Psoas muscle (tissue), 8 donors: ENCODE data around the gene PRDX4. TPM values are rescaled to one million over a fixed set of nuclear protein-coding genes. Genes with fewer than 3 reads are reported as not detected.

Experiments
- ATAC-seq, 4 donors: fragments of 200-7000 bp; cut with Tn5 transposase; one replicate each; pipeline ENCODE4 v1.9.1; 2020; ENCODE audit warnings: moderate library complexity in 3 of 4, mild to moderate bottlenecking in 2 of 4
- DNase-seq, 2 donors: peaks; one replicate each; pipeline ENCODE4 v3.0.0-alpha.2; 2020
- H3K27ac ChIP-seq: fragments of 200-600 bp; one replicate; pipeline ENCODE4 v1.8.0; 2022
- H3K27me3 ChIP-seq, 3 donors: fragments of 200-600 bp in 1 of 3; one replicate each; pipeline versions ENCODE4 v1.6.1 to v1.8.0; 2013 to 2022; ENCODE audit warnings: low read length in 2 of 3, mild to moderate bottlenecking in 2 of 3, moderate library complexity in 1 of 3; ENCODE audit not compliant: insufficient read depth in 3 of 3
- H3K36me3 ChIP-seq, 2 donors: fragments of 200-600 bp in 1 of 2; one replicate each; pipeline versions ENCODE4 v1.6.1 to v1.8.0; 2013 to 2022; ENCODE audit warnings: low read depth in 1 of 2, mild to moderate bottlenecking in 1 of 2, moderate library complexity in 1 of 2; ENCODE audit not compliant: insufficient read depth in 1 of 2
- H3K4me1 ChIP-seq: fragments of 200-600 bp; one replicate; pipeline ENCODE4 v1.8.0; 2022
- H3K4me3 ChIP-seq: fragments of 200-600 bp; one replicate; pipeline ENCODE4 v1.8.0; 2022; ENCODE audit warnings: mild to moderate bottlenecking
- H3K9me3 ChIP-seq: fragments of 200-600 bp; one replicate; pipeline ENCODE4 v1.8.0; 2022
- WGBS, 3 donors: extraction: QIAGEN DNeasy Blood & Tissue Kit; methylation state at CpG; one replicate each; pipeline versions ENCODE4 v1.1.6 to v1.1.7; 2013; 5-methylcytosine and 5-hydroxymethylcytosine counted together
- intact Hi-C, 2 donors: fragments of 100-400 bp; cut with DNase I; formaldehyde crosslinking; loops; one replicate each; pipeline versions ENCODE4 v1.11.0 to v1.14.2; 2022
- polyA plus RNA-seq, 3 donors: library from polyadenylated mRNA; stranded (reverse); fragments of 200-250 nt; gene quantifications; one replicate each; pipeline ENCODE4 v1.2.3, GENCODE V29; 2013
- total RNA-seq, 4 donors: library from RNA; stranded (reverse); fragmentation: NEBNext Ultra II Directional in 2 of 4; extraction: Animal tissue kit (Norgen Biotek cat#: 25700) in 2 of 4; gene quantifications; one replicate each; pipeline versions ENCODE4 v1.2.1 to v1.2.4, GENCODE V29; 2021 to 2023
- TF ChIP-seq, protein P1 (sequence below): fragments of 200-600 bp; IDR thresholded peaks from one replicate; pipeline ENCODE4 v1.8.0; 2022; ENCODE audit warnings: antibody characterized with exemption
- donor health status: healthy with polysubstance abuse.
- donor health status: DM: no; HTN: no; CAD: no; lungs with moderate emphysema.
- donor health status: Bipolar disorder and iron deficiency.
- donor health status: healthy.
- donor health status: DM: yes; HTN: yes; CAD: no.
- donor health status: DM: no; HTN: no; CAD: no.
- donor health status: DM: no; HTN: no; CAD: no.
- donor health status: DM: yes; HTN: yes; CAD: no.

The PRDX4 gene
- total and polyA plus RNA-seq, 7 donors = 15.4 to 103 (median 31.8) TPM

DNA sequence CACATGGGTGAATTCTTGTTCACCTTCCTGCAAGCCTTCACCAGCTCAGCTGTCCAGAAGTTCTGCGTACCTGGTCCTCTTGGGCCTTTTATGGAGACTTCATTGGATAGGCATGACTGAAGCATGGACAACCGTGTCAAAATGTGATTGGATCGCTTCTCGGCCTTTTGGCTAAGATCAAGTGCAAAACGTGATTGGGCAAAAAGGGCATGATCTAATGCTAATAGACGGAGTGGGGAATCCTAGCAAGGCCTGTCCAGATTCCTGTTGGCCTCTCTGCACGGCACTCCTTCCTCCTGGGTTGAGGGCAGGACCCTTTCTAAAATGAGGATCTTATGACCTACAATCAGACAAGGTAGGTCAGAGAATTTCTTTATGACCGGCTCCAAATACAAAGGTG lies 24.9 kb downstream of the PRDX4 start:
- no peak for ATAC-seq

DNA sequence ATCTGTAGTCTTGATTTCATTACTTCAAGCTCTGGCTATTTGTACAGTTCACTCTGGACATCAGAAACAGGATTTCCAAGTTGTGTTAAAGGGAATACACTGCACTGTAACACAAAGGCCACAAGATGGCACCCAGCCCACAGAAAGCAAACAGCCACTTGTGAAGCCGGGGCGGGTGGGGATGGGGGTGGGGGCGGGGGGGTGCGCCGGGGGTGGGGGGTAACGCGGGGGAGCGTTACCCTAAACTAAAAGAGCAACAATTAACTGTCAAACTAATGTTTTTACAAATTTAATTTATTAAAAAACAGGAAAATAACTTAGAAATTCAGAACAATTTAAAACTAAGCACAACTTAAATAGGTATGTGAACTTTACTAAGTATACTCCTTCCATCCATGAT lies 27.3 kb downstream of the PRDX4 start:
- Histone ChIP-seq H3K9me3 (no peaks in the 10 kb centered on the region), H3K27me3 (no peaks in the 10 kb centered on the region), H3K36me3 (no peaks in the 10 kb centered on the region), H3K4me1 (no peaks in the 10 kb centered on the region), H3K4me3 (no peak overlapping the region), H3K27ac (no peak overlapping the region)
- ATAC-seq (peak; percentile 41 to 80 (median 70)), DNase-seq (peak; percentile 41 to 62)
- WGBS, 3 donors = 0 to 3% (median 2%) methylated on average over 2 to 8 of the region's 8 CpGs
- intact Hi-C loops = loop anchor here (1.0 to 5.0 kb wide), 2 partner anchors 208 kb away; no protein-coding TSS in a partner anchor
- TF ChIP-seq, protein P1, sequence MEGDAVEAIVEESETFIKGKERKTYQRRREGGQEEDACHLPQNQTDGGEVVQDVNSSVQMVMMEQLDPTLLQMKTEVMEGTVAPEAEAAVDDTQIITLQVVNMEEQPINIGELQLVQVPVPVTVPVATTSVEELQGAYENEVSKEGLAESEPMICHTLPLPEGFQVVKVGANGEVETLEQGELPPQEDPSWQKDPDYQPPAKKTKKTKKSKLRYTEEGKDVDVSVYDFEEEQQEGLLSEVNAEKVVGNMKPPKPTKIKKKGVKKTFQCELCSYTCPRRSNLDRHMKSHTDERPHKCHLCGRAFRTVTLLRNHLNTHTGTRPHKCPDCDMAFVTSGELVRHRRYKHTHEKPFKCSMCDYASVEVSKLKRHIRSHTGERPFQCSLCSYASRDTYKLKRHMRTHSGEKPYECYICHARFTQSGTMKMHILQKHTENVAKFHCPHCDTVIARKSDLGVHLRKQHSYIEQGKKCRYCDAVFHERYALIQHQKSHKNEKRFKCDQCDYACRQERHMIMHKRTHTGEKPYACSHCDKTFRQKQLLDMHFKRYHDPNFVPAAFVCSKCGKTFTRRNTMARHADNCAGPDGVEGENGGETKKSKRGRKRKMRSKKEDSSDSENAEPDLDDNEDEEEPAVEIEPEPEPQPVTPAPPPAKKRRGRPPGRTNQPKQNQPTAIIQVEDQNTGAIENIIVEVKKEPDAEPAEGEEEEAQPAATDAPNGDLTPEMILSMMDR = peak; percentile 41

More for the DNA sequence above, 24.9 kb downstream of the PRDX4 start:
- no peak overlapping the region for H3K4me3 ChIP-seq
- intact Hi-C loops = no loop called here
- no peak for DNase-seq
- no peaks in the 10 kb centered on the region for H3K4me1 ChIP-seq
- TF ChIP-seq, protein P1 = no peak
- H3K36me3 ChIP-seq = no peaks in the 10 kb centered on the region
- no peaks in the 10 kb centered on the region for H3K9me3 ChIP-seq
- WGBS, 3 donors = 54 to 78% (median 58%) methylated on average over 8 of the region's 8 CpGs
- no peaks in the 10 kb centered on the region for H3K27me3 ChIP-seq
- no peak overlapping the region for H3K27ac ChIP-seq

DNA sequence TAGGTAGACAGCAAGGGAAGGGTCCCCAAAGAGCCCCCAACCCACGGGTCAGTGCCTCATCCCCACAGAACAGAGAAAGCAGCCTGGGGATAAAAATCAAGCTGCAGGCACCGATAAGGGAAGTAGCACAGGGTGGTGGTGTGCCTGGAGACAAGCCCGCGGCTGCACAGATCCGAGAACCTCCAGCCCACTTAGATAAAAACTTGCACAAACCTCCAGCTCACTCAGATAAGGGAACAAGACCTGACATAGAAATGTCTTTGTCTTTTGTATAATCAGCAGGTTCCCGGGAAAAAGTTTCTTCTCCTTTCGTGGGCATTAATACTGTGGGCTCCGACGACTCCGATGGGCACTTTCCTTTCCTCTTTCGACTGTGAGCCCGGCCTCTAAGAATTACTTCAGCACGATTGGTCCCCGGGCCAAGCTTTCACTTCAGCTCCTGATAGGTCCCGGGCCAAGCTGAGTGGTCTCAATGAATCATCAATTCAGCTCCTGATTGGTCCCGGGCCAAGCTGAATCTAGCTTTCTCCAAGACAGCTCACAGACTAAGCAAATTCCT lies 32.4 kb downstream of the PRDX4 start:
- no peak for ATAC-seq
- Histone ChIP-seq H3K9me3 (no peaks in the 10 kb centered on the region), H3K4me1 (no peaks in the 10 kb centered on the region), H3K27ac (no peak overlapping the region), H3K36me3 (peaks cover 0 to 29% of the 10 kb centered on the region in 2 donors), H3K27me3 (no peaks in the 10 kb centered on the region), H3K4me3 (no peak overlapping the region)
- WGBS, 3 donors = 63 to 83% (median 74%) methylated on average over 15 to 16 of the region's 16 CpGs
- TF ChIP-seq, protein P1 = no peak
- no peak for DNase-seq
- intact Hi-C loops = loop anchor here in 1 of 2 donors (5.0 kb wide), 1 partner anchor 203 kb away; no protein-coding TSS in a partner anchor

- TF ChIP-seq, protein P1 = no peak
- H3K9me3 ChIP-seq = no peaks in the 10 kb centered on the region
- peaks cover 0 to 75% of the 10 kb centered on the region in 2 donors for H3K36me3 ChIP-seq
- 82 to 95% (median 92%) methylated on average over 5 of the region's 5 CpGs for WGBS, 3 donors
- intact Hi-C loops = no loop called here
- DNase-seq (no peak), ATAC-seq (no peak)
- H3K4me1 ChIP-seq = no peaks in the 10 kb centered on the region
- no peak overlapping the region for H3K27ac ChIP-seq
- no peaks in the 10 kb centered on the region for H3K27me3 ChIP-seq
- no peak overlapping the region for H3K4me3 ChIP-seq
Measured at GRCh38 chrX:23704673-23705206, 37.4 kb downstream of the PRDX4 start.
